ENCODE data around the gene ZHX3.

ZHX3 gene

GRCh38 chr20:41203660-41204059, 113.9 kb downstream of the ZHX3 start:
- DNase-seq (ENCODE audit: low read depth) = no peak
- H3K4me3 ChIP-seq (ENCODE audit: low read length) = no peak overlapping the region
- TF ChIP-seq CTCF (IDR thresholded peaks at IDR 0.05; ENCODE audit: insufficient read depth, low read depth, low read length, missing control alignments) = no peak

GRCh38 chr20:41202426-41202825, 115.1 kb downstream of the ZHX3 start:
- no peak overlapping the region for H3K4me3 ChIP-seq (ENCODE audit: low read length)
- TF ChIP-seq CTCF (IDR thresholded peaks at IDR 0.05; ENCODE audit: insufficient read depth, low read depth, low read length, missing control alignments) = no peak
- DNase-seq (ENCODE audit: low read depth) = no peak

- TF ChIP-seq CTCF (IDR thresholded peaks at IDR 0.05; ENCODE audit: insufficient read depth, low read depth, low read length, missing control alignments) = no peak
- DNase-seq (ENCODE audit: low read depth) = no peak
- no peak overlapping the region for H3K4me3 ChIP-seq (ENCODE audit: low read length)
These were observed 115.8 kb downstream of the ZHX3 start for GRCh38 chr20:41201760-41202159.

GRCh38 chr20:41200446-41201202, 116.9 kb downstream of the ZHX3 start:
- DNase-seq (ENCODE audit: low read depth) = no peak
- no peak for TF ChIP-seq CTCF (IDR thresholded peaks at IDR 0.05; ENCODE audit: insufficient read depth, low read depth, low read length, missing control alignments)
- no peak overlapping the region for H3K4me3 ChIP-seq (ENCODE audit: low read length)

- DNase-seq (ENCODE audit: low read depth) = no peak
- TF ChIP-seq CTCF (IDR thresholded peaks at IDR 0.05; ENCODE audit: insufficient read depth, low read depth, low read length, missing control alignments) = no peak
- H3K4me3 ChIP-seq (ENCODE audit: low read length) = no peak overlapping the region
These were observed 119.1 kb downstream of the ZHX3 start for GRCh38 chr20:41198443-41198842.

GRCh38 chr20:41196653-41197225, 120.8 kb downstream of the ZHX3 start:
- no peak for DNase-seq (ENCODE audit: low read depth)
- no peak for TF ChIP-seq CTCF (IDR thresholded peaks at IDR 0.05; ENCODE audit: insufficient read depth, low read depth, low read length, missing control alignments)
- H3K4me3 ChIP-seq (ENCODE audit: low read length) = no peak overlapping the region

- no peak for TF ChIP-seq CTCF (IDR thresholded peaks at IDR 0.05; ENCODE audit: insufficient read depth, low read depth, low read length, missing control alignments)
These were observed 125.0 kb downstream of the ZHX3 start for GRCh38 chr20:41192575-41192974.

More at GRCh38 chr20:41192575-41192974, 125.0 kb downstream of the ZHX3 start:
- DNase-seq (ENCODE audit: low read depth) = no peak
- H3K4me3 ChIP-seq (ENCODE audit: low read length) = no peak overlapping the region

Measured in epithelial cell of esophagus (primary cell).